Measurements from ENCODE around the gene KAZN. TPM values are rescaled to one million over a fixed set of nuclear protein-coding genes. Genes with fewer than 3 reads are reported as not detected.
A peak's percentile ranks its signal among the peaks of the same experiment; 100 is the strongest.

Gene KAZN
- total RNA-seq, 1 donor from 2014 or later = 21.2 TPM

DNA sequence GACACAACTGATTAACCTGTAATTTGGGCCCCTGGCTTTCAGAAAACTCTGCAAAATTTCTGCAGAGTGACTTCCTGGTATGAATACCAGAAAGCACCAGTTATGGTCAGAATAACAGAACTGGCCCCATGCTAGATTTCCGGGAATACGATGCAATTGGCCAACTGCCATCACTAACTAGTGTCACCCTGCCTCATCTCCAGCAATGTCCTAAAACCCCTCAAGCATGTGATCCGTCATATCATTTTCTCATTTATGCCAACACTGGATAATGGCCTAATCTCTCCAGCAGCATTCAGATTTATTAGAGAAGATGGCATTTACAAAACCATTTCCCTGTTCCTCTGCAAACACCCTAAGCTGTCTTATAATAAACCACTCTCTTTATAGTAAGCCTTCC is 15.4 kb downstream of the KAZN start:
- H3K4me1 ChIP-seq = no peaks in the 10 kb centered on the region
- ATAC-seq = no peak
- no peak overlapping the region for H3K4me3 ChIP-seq
- no peaks in the 10 kb centered on the region for H3K36me3 ChIP-seq
- DNase-seq = no peak
- TF ChIP-seq, protein P1, sequence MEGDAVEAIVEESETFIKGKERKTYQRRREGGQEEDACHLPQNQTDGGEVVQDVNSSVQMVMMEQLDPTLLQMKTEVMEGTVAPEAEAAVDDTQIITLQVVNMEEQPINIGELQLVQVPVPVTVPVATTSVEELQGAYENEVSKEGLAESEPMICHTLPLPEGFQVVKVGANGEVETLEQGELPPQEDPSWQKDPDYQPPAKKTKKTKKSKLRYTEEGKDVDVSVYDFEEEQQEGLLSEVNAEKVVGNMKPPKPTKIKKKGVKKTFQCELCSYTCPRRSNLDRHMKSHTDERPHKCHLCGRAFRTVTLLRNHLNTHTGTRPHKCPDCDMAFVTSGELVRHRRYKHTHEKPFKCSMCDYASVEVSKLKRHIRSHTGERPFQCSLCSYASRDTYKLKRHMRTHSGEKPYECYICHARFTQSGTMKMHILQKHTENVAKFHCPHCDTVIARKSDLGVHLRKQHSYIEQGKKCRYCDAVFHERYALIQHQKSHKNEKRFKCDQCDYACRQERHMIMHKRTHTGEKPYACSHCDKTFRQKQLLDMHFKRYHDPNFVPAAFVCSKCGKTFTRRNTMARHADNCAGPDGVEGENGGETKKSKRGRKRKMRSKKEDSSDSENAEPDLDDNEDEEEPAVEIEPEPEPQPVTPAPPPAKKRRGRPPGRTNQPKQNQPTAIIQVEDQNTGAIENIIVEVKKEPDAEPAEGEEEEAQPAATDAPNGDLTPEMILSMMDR (IDR thresholded peaks at IDR 0.05) = no peak
- peaks cover 3% of the 10 kb centered on the region for H3K27me3 ChIP-seq (ENCODE audit: low read depth)
- no peaks in the 10 kb centered on the region for H3K9me3 ChIP-seq
- H3K27ac ChIP-seq = no peak overlapping the region
- intact Hi-C loops (cut with DNase I) = no loop called here

DNA sequence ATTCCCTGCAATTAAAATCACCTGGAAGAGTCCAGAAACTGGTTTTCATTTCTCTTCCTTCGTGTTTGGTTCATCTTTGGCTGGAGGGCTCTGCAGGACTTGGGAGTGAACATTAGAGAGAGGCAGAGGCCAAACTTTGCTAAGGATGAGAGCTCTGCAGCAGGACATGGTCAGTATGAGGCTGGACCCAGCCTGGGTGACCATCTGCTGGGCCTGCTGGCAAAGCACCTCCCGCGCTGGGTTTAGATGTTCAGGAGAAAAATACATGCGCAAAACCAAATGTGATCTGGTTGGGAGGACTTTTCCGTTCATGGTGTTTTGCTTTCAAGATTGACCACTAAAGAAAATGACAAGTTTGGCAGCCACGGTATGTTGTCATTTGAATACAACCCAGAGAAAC is 15.9 kb downstream of the KAZN start:
- Histone ChIP-seq H3K4me3 (no peak overlapping the region), H3K4me1 (no peaks in the 10 kb centered on the region), H3K27me3 (ENCODE audit: low read depth) (peaks cover 3% of the 10 kb centered on the region), H3K27ac (no peak overlapping the region), H3K36me3 (no peaks in the 10 kb centered on the region), H3K9me3 (no peaks in the 10 kb centered on the region)
- no peak for ATAC-seq
- TF ChIP-seq, protein P1 (IDR thresholded peaks at IDR 0.05) = no peak
- DNase-seq = no peak
- intact Hi-C loops (cut with DNase I) = no loop called here

DNA sequence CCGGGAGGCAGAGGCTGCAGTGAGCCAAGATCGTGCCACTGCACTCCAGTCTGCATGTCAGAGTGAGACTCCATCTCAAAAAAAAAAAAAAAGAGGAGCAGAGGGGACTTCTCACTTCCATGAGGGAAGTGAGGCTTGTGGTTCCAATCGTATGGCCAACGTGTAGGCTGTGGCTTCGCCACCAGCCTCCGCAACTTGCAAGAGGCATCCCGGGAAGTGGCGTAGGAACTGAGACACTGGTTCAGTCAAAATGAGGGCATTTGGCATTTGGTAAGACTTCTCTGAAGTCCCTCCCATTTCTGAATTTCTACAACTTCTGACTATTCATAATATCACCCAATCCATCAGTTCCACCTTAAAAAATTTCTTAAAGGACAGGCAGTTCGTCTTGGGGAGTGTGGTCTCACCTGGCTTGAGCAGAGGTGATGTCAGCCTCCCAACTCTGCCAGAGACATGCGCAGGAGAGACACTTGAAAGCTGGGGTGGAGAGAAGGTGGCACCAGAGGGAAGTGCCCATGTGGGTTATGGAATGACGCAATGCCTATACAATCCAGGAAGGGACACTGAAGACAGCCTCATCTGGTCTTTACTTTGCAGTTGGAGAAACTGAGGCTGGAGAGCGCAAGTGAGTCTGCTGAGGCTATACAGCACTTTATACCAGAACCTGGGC is 17.2 kb downstream of the KAZN start:
- H3K4me1 ChIP-seq = no peaks in the 10 kb centered on the region
- peaks cover 3% of the 10 kb centered on the region for H3K27me3 ChIP-seq (ENCODE audit: low read depth)
- TF ChIP-seq, protein P1 (IDR thresholded peaks at IDR 0.05) = no peak
- no peak overlapping the region for H3K27ac ChIP-seq
- no peak overlapping the region for H3K4me3 ChIP-seq
- ATAC-seq (peak in 1 of 2 donors; percentile 31), DNase-seq (no peak)
- no peaks in the 10 kb centered on the region for H3K36me3 ChIP-seq
- no peaks in the 10 kb centered on the region for H3K9me3 ChIP-seq
- intact Hi-C loops (cut with DNase I) = no loop called here

DNA sequence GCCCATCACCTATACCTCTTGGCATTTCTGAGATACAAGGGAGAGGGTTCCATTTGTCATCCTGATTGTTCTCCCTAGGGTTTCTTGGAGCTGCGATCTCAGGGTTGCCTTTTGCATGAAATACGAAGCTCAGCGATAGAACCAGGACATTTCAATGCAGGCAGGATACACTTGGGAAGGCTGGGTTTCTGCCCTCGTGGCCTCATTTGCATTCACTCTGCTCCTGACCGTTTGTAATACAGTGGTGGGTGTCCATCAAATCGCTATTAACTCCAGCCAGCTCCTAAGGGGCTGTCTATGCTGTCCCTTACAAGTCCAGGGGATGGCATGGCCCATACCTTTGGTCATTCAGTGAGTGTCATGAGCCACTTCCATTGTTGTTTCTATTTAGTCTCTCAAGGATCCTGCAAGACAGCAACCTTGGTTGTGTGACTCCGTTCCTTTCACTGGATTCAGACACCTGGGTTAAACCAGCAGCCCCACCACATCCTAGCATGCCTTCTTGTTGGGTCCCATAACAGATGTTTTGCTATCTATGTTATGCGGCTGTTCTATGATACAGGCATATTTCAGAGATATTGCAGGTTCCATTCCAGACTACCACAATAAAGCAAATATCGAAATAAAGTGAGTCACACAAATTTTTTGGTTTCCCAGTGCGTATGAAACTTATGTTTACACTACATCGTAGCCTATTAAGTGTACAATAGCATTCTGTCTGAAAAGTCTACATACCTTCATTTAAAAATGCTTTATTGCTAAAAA is 18.3 kb downstream of the KAZN start:
- no peaks in the 10 kb centered on the region for H3K9me3 ChIP-seq
- H3K36me3 ChIP-seq = no peaks in the 10 kb centered on the region
- H3K4me3 ChIP-seq = no peak overlapping the region
- ATAC-seq (no peak), DNase-seq (no peak)
- intact Hi-C loops (cut with DNase I) = no loop called here
- no peak overlapping the region for H3K27ac ChIP-seq
- no peaks in the 10 kb centered on the region for H3K4me1 ChIP-seq
- TF ChIP-seq, protein P1 (IDR thresholded peaks at IDR 0.05) = no peak
- H3K27me3 ChIP-seq (ENCODE audit: low read depth) = peaks cover 3% of the 10 kb centered on the region

DNA sequence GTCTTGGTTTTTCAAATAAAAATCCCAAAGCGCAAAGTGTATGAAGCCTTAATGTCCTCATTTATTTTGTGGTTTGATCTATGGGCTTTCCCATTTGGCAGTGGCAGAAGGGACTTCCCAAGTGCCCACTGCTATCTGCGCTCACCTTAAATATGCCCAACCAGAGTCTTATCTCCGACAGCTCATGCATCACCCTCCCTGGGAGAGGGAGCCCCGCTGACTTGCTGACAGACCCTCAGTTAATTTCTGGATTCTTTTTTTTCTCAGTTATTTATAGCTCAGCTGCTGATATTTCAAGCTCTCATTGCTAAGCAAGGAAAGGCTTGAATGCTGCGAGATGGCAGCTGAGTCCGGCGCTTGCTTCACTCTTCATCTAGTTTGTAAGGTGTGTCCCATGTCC is 19.3 kb downstream of the KAZN start:
- ATAC-seq = no peak
- no peaks in the 10 kb centered on the region for H3K36me3 ChIP-seq
- no peak overlapping the region for H3K27ac ChIP-seq

More for the DNA sequence above, 19.3 kb downstream of the KAZN start:
- DNase-seq = no peak
- H3K27me3 ChIP-seq (ENCODE audit: low read depth) = peaks cover 3% of the 10 kb centered on the region
- H3K4me1 ChIP-seq = no peaks in the 10 kb centered on the region
- no peak overlapping the region for H3K4me3 ChIP-seq
- no peaks in the 10 kb centered on the region for H3K9me3 ChIP-seq
- TF ChIP-seq, protein P1 (IDR thresholded peaks at IDR 0.05) = no peak
- intact Hi-C loops (cut with DNase I) = no loop called here
